Mesenchymal stem cell (in vitro differentiated cells and primary cell): Measurements from ENCODE around the gene SRRM1.
"Not testable (repeated sequence)": the region's sequence is repeated elsewhere in the genome, so short reads cannot be mapped to it uniquely, and the experiment has no call there.

ENCODE experiments used
- DNase-seq: peaks from one replicate; pipeline ENCODE4 v3.0.0-alpha.2; 2013
- H2AFZ ChIP-seq: one replicate; pipeline ENCODE4 v1.6.1; 2013; ENCODE audit warnings: low read depth, mild to moderate bottlenecking, control low read depth, inconsistent platforms, low read length, moderate library complexity
- H2AK5ac ChIP-seq: 2 replicates; pipeline ENCODE4 v1.6.1; 2013; ENCODE audit warnings: low read length, moderate library complexity, mild to moderate bottlenecking, inconsistent platforms; ENCODE audit not compliant: severe bottlenecking
- H2BK120ac ChIP-seq: one replicate; pipeline ENCODE4 v1.6.1; 2013; ENCODE audit warnings: low read depth, mild to moderate bottlenecking, inconsistent platforms, low read length, moderate library complexity
- H2BK12ac ChIP-seq, 2 experiments: one replicate each; pipeline ENCODE4 v1.6.1; 2013; ENCODE audit warnings: inconsistent platforms in 2 of 2, low read length in 2 of 2, mild to moderate bottlenecking in 2 of 2, moderate library complexity in 2 of 2, control low read depth in 1 of 2
- H2BK15ac ChIP-seq: one replicate; pipeline ENCODE4 v1.6.1; 2013; ENCODE audit warnings: mild to moderate bottlenecking, low read depth, inconsistent platforms; ENCODE audit not compliant: poor library complexity, severe bottlenecking
- H2BK5ac ChIP-seq: 2 replicates; pipeline ENCODE4 v1.6.1; 2013; ENCODE audit warnings: low read depth, mild to moderate bottlenecking, low read length, control low read depth, inconsistent platforms; ENCODE audit not compliant: poor library complexity, severe bottlenecking
- H3K14ac ChIP-seq, 2 experiments: one replicate each; pipeline ENCODE4 v1.6.1; 2013; ENCODE audit warnings: inconsistent platforms in 2 of 2, low read length in 2 of 2, control low read depth in 1 of 2, mild to moderate bottlenecking in 1 of 2, moderate library complexity in 1 of 2
- H3K18ac ChIP-seq, 2 experiments: one replicate each; pipeline ENCODE4 v1.6.1; 2013; ENCODE audit warnings: inconsistent platforms in 2 of 2, low read length in 2 of 2, control low read depth in 1 of 2, low read depth in 1 of 2, mild to moderate bottlenecking in 1 of 2
- H3K23ac ChIP-seq, 2 experiments: one replicate each; pipeline ENCODE4 v1.6.1; 2013; ENCODE audit warnings: inconsistent platforms in 2 of 2, low read length in 2 of 2, mild to moderate bottlenecking in 2 of 2, moderate library complexity in 2 of 2, control low read depth in 1 of 2
- H3K27ac ChIP-seq: 2 replicates; pipeline ENCODE4 v1.5.1; 2013; ENCODE audit warnings: mild to moderate bottlenecking, moderate library complexity, low read length, control low read depth, inconsistent platforms; ENCODE audit not compliant: poor library complexity, severe bottlenecking
- H3K27me3 ChIP-seq, 2 experiments: 2 replicates each; pipeline versions ENCODE4 v1.6.1 to v1.7.0; 2013; ENCODE audit warnings: low read length in 2 of 2, mild to moderate bottlenecking in 2 of 2, moderate library complexity in 2 of 2, control low read depth in 1 of 2, inconsistent platforms in 1 of 2; ENCODE audit not compliant: control insufficient read depth in 1 of 2, insufficient read depth in 1 of 2
- H3K36me3 ChIP-seq, 2 experiments: 2 replicates each; pipeline versions ENCODE4 v1.6.1 to v1.7.0; 2013; ENCODE audit warnings: low read length in 2 of 2, control low read depth in 1 of 2, inconsistent platforms in 1 of 2, low read depth in 1 of 2, mild to moderate bottlenecking in 1 of 2; ENCODE audit not compliant: insufficient read depth in 2 of 2, control insufficient read depth in 1 of 2
- H3K4ac ChIP-seq, 2 experiments: one replicate each; pipeline ENCODE4 v1.6.1; 2013; ENCODE audit warnings: inconsistent platforms in 2 of 2, low read length in 2 of 2, mild to moderate bottlenecking in 2 of 2, moderate library complexity in 2 of 2, control low read depth in 1 of 2, low read depth in 1 of 2
- H3K4me1 ChIP-seq: 2 replicates; pipeline ENCODE4 v1.6.1; 2013; ENCODE audit warnings: low read depth, low read length, control low read depth; ENCODE audit not compliant: control insufficient read depth, insufficient read depth
- H3K4me2 ChIP-seq: 2 replicates; pipeline ENCODE4 v1.6.1; 2013; ENCODE audit warnings: low read length, mild to moderate bottlenecking, inconsistent platforms; ENCODE audit not compliant: poor library complexity, severe bottlenecking
- H3K4me3 ChIP-seq, 2 experiments: 2 replicates each; pipeline versions ENCODE4 v1.5.1 to v1.7.0; 2013; ENCODE audit warnings: low read length in 2 of 2, mild to moderate bottlenecking in 2 of 2, control low read depth in 1 of 2, low read depth in 1 of 2; ENCODE audit not compliant: insufficient read depth in 1 of 2
- H3K79me1 ChIP-seq: replicated peaks from 2 replicates; pipeline ENCODE4 v1.6.1; 2013; ENCODE audit warnings: mild to moderate bottlenecking, control low read depth, low read length, inconsistent platforms; ENCODE audit not compliant: poor library complexity, severe bottlenecking
- H3K9ac ChIP-seq: 2 replicates; pipeline ENCODE4 v1.7.0; 2013; ENCODE audit warnings: mild to moderate bottlenecking, low read length, moderate library complexity
- H3K9me3 ChIP-seq: 2 replicates; pipeline ENCODE4 v1.7.0; 2013; ENCODE audit warnings: mild to moderate bottlenecking, low read length; ENCODE audit not compliant: control insufficient read depth
- H4K8ac ChIP-seq: one replicate; pipeline ENCODE4 v1.6.1; 2013; ENCODE audit warnings: inconsistent platforms, mild to moderate bottlenecking, low read length, moderate library complexity
- H4K91ac ChIP-seq: one replicate; pipeline ENCODE4 v1.6.1; 2013; ENCODE audit warnings: mild to moderate bottlenecking, low read length, inconsistent platforms
- WGBS: methylation state at CpG from one replicate; pipeline ENCODE4 v1.1.7; 2013; ENCODE audit warnings: mixed read lengths; 5-methylcytosine and 5-hydroxymethylcytosine counted together

SRRM1 gene

GRCh38 chr1:24705260-24706073 lies 62.4 kb downstream of the SRRM1 start:
- peak overlapping the region; percentile 41 to 89 for H3K18ac ChIP-seq
- H3K4me2 ChIP-seq, result peak overlapping the region; percentile 11
- H3K9me3 ChIP-seq, result no peaks in the 10 kb centered on the region
- peaks cover 12% of the 10 kb centered on the region for H3K4me1 ChIP-seq
- H2BK12ac ChIP-seq, result peak overlapping the region in 1 of 2 experiments; percentile 98
- peak overlapping the region; percentile 11 for H2AK5ac ChIP-seq
- peak overlapping the region; percentile 85 for H2BK120ac ChIP-seq
- H3K4ac ChIP-seq, result peak overlapping the region in 1 of 2 experiments; percentile 94
- peak overlapping the region; percentile 84 for H3K27ac ChIP-seq
- H2BK15ac ChIP-seq, result no peak overlapping the region
- H3K36me3 ChIP-seq, result no peaks in the 10 kb centered on the region
- no peak overlapping the region for H3K14ac ChIP-seq
- WGBS, result 47% methylated on average over 16 of the region's 18 CpGs
- peak overlapping the region; percentile 75 for H4K91ac ChIP-seq
- H3K27me3 ChIP-seq, result no peaks in the 10 kb centered on the region
- H3K79me1 ChIP-seq, result no peaks in the 10 kb centered on the region
- peak overlapping the region; percentile 73 for H3K9ac ChIP-seq
- H2BK5ac ChIP-seq, result no peak overlapping the region
- peak overlapping the region; percentile 77 for H4K8ac ChIP-seq
- H2AFZ ChIP-seq, result no peak overlapping the region
- no peak overlapping the region for H3K23ac ChIP-seq
- DNase-seq, result peak; percentile 93
- peak overlapping the region in 1 of 2 experiments; percentile 26 for H3K4me3 ChIP-seq

DNA sequence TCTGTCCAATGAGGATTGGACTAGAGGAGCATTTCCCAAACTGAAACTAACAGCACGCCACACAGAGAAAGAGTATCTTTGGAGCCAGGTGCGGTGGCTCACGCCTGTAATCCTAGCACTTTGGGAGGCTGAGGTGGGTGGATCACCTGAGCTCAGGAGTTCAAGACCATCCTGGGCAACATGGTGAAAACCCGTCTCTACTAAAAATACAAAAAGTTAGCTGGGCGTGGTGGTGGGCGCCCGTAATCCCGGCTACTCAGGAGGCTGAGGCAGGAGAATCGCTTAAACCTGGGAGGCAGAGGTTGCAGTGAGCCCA lies 62.9 kb downstream of the SRRM1 start:
- H3K4me2 ChIP-seq, H3K27me3 ChIP-seq, H3K9me3 ChIP-seq, H3K23ac ChIP-seq, H2AFZ ChIP-seq, H3K79me1 ChIP-seq, DNase-seq, H2BK5ac ChIP-seq, H3K36me3 ChIP-seq, H3K14ac ChIP-seq, H2BK15ac ChIP-seq: not testable (repeated sequence)
- H3K4ac ChIP-seq, result peak overlapping the region in 1 of 2 experiments; percentile 94
- H3K4me3 ChIP-seq, result peak overlapping the region in 1 of 2 experiments; percentile 26
- H3K4me1 ChIP-seq, result peaks cover 12% of the 10 kb centered on the region
- peak overlapping the region; percentile 14 to 41 for H3K18ac ChIP-seq
- peak overlapping the region in 1 of 2 experiments; percentile 98 for H2BK12ac ChIP-seq
- peak overlapping the region; percentile 11 for H2AK5ac ChIP-seq
- H2BK120ac ChIP-seq, result peak overlapping the region; percentile 85
- peak overlapping the region; percentile 84 for H3K27ac ChIP-seq
- 98% methylated on average over 9 of the region's 9 CpGs for WGBS
- peak overlapping the region; percentile 77 for H4K8ac ChIP-seq
- peak overlapping the region; percentile 43 for H4K91ac ChIP-seq
- H3K9ac ChIP-seq, result peak overlapping the region; percentile 63

GRCh38 chr1:24707687-24708086 lies 64.6 kb downstream of the SRRM1 start:
- no peaks in the 10 kb centered on the region for H3K27me3 ChIP-seq
- peak; percentile 51 for DNase-seq
- no peak overlapping the region for H3K4me3 ChIP-seq
- no CpG with 5 or more reads among the region's 4 CpGs for WGBS
- no peak overlapping the region for H3K4me2 ChIP-seq
- H2BK5ac ChIP-seq, result no peak overlapping the region
- H2BK120ac ChIP-seq, result no peak overlapping the region
- H3K36me3 ChIP-seq, result no peaks in the 10 kb centered on the region
- no peak overlapping the region for H3K9ac ChIP-seq
- no peak overlapping the region for H3K4ac ChIP-seq
- no peaks in the 10 kb centered on the region for H3K9me3 ChIP-seq
- H3K18ac ChIP-seq, result peak overlapping the region in 1 of 2 experiments; percentile 11
- no peaks in the 10 kb centered on the region for H3K79me1 ChIP-seq
- H4K91ac ChIP-seq, result no peak overlapping the region
- H3K4me1 ChIP-seq, result peaks cover 6% of the 10 kb centered on the region
- H3K14ac ChIP-seq, result no peak overlapping the region
- H2AK5ac ChIP-seq, result no peak overlapping the region
- no peak overlapping the region for H4K8ac ChIP-seq
- no peak overlapping the region for H3K27ac ChIP-seq
- H2BK12ac ChIP-seq, result no peak overlapping the region
- H2AFZ ChIP-seq, result no peak overlapping the region
- no peak overlapping the region for H3K23ac ChIP-seq
- no peak overlapping the region for H2BK15ac ChIP-seq

DNA sequence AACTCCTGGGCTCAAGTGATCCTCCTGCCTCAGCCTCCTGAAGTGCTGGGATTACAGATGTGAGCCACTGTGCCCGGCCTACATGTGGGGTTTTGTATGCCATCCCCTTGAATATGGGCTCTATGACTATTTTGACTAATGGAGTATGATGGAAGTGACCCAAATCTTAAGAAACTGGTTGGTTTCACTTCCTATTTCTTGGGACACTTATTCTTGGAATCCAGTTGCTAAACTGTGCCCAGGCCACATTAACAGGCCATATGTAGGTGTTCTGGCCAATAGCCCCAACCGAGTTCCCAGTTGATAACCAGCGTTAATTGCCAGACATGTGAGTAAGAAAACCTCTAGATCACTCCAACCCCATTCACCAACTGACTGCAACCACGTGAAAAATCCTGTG lies 65.8 kb downstream of the SRRM1 start:
- Histone ChIP-seq H3K36me3 (no peaks in the 10 kb centered on the region), H2BK5ac (no peak overlapping the region), H2BK12ac (no peak overlapping the region), H3K4me1 (peaks cover 15% of the 10 kb centered on the region), H4K91ac (no peak overlapping the region), H3K9ac (no peak overlapping the region), H2AK5ac (no peak overlapping the region), H3K9me3 (no peaks in the 10 kb centered on the region), H3K14ac (no peak overlapping the region), H3K79me1 (no peaks in the 10 kb centered on the region), H2AFZ (no peak overlapping the region), H3K23ac (no peak overlapping the region), H3K4ac (no peak overlapping the region), H2BK120ac (no peak overlapping the region), H3K4me2 (no peak overlapping the region), H2BK15ac (no peak overlapping the region), H3K18ac (no peak overlapping the region), H3K27me3 (no peaks in the 10 kb centered on the region), H4K8ac (no peak overlapping the region), H3K27ac (no peak overlapping the region), H3K4me3 (no peak overlapping the region)
- DNase-seq, result no peak
- WGBS, result 93% methylated on average over 3 of the region's 4 CpGs
